MM.1S (cell line): ENCODE measurements around the gene BIRC6.

ENCODE experiments used
- DNase-seq: peaks from one replicate; pipeline ENCODE4 v3.0.0-alpha.2; 2015
- H2AFZ ChIP-seq: fragments of 300-600 bp; sonication (generic); 2 replicates; pipeline ENCODE4 v1.6.0; 2016; ENCODE audit warnings: antibody characterized with exemption, low read length
- H3F3A ChIP-seq: fragments of 300-600 bp; sonication (generic); 2 replicates; pipeline ENCODE4 v1.6.1; 2016; ENCODE audit warnings: mild to moderate bottlenecking, antibody characterized with exemption, low read length, moderate library complexity, mixed read lengths; ENCODE audit not compliant: insufficient read depth
- H3K27ac ChIP-seq: fragments of 300-600 bp; sonication (generic); 2 replicates; pipeline ENCODE4 v1.5.1; 2016; ENCODE audit warnings: mild to moderate bottlenecking, low read length
- H3K27me3 ChIP-seq: fragments of 300-600 bp; sonication (generic); replicated peaks from 2 replicates; pipeline ENCODE4 v1.6.0; 2016; ENCODE audit warnings: low read length; ENCODE audit not compliant: insufficient read depth
- H3K36me3 ChIP-seq: fragments of 300-600 bp; sonication (generic); replicated peaks from 2 replicates; pipeline ENCODE4 v1.6.1; 2016; ENCODE audit warnings: mild to moderate bottlenecking, low read length, mixed read lengths; ENCODE audit not compliant: insufficient read depth
- H3K4me1 ChIP-seq: fragments of 300-600 bp; sonication (generic); 2 replicates; pipeline ENCODE4 v1.6.1; 2016; ENCODE audit warnings: low read length, mixed read lengths
- H3K4me2 ChIP-seq: fragments of 300-600 bp; sonication (generic); 2 replicates; pipeline ENCODE4 v1.6.0; 2016; ENCODE audit warnings: low read depth, low read length
- H3K4me3 ChIP-seq: fragments of 300-600 bp; sonication (generic); 2 replicates; pipeline ENCODE4 v1.5.1; 2016; ENCODE audit warnings: low read length, mixed read lengths
- H3K79me2 ChIP-seq: fragments of 300-600 bp; sonication (generic); 2 replicates; pipeline ENCODE4 v1.6.1; 2016; ENCODE audit warnings: mixed run types, low read length, mixed read lengths
- H3K9ac ChIP-seq: fragments of 300-600 bp; sonication (generic); 2 replicates; pipeline ENCODE4 v1.6.1; 2016; ENCODE audit warnings: low read length, mixed read lengths
- H3K9me2 ChIP-seq: fragments of 300-600 bp; sonication (generic); replicated peaks from 2 replicates; pipeline ENCODE4 v1.6.1; 2016; ENCODE audit warnings: mild to moderate bottlenecking, low read length, mixed read lengths; ENCODE audit not compliant: insufficient read depth
- H3K9me3 ChIP-seq: fragments of 300-600 bp; sonication (generic); replicated peaks from 2 replicates; pipeline ENCODE4 v1.6.1; 2016; ENCODE audit warnings: mild to moderate bottlenecking, low read length, mixed read lengths; ENCODE audit not compliant: insufficient read depth
- H4K20me1 ChIP-seq: fragments of 300-600 bp; sonication (generic); 2 replicates; pipeline ENCODE4 v1.6.1; 2016; ENCODE audit warnings: mild to moderate bottlenecking, low read length, moderate library complexity, mixed read lengths; ENCODE audit not compliant: insufficient read depth
- EZH2 ChIP-seq: fragments of 300-600 bp; sonication (generic); optimal IDR thresholded peaks from 2 replicates; pipeline ENCODE3; 2017; ENCODE audit warnings: low read depth, mild to moderate bottlenecking, antibody characterized with exemption, low read length, mixed read lengths
- EZH2phosphoT487 ChIP-seq: fragments of 300-600 bp; sonication (generic); IDR thresholded peaks from 2 replicates; pipeline ENCODE4 v1.6.1; 2018; ENCODE audit warnings: antibody characterized with exemption, low read length
- TF ChIP-seq, protein P1 (sequence below): fragments of 300-600 bp; sonication (generic); IDR thresholded peaks from 2 replicates; pipeline ENCODE4 v1.5.1; 2016; ENCODE audit warnings: antibody characterized with exemption, low read length, mixed read lengths

BIRC6 gene

DNA sequence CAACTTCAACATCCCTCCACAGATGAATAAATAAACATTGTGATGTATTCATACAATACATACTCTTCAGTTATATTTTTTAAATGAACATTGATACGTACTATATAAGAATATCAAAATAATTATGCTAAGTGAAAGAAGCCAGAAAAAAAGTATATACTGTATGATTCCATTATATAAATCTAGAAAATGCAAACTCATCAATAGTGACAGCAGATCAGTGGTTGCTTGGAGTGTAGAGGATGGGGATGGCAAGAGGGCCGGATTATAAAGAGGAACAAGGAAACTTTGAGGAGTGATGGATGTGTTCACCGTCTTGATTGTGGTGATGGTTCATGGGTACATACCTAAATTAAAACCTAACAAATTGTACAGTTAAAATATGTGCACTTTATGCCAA lies 268.0 kb downstream of the BIRC6 start:
- H3K27ac ChIP-seq, result no peak overlapping the region
- peaks cover 11% of the 10 kb centered on the region for H3K79me2 ChIP-seq
- no peak overlapping the region for H3K4me2 ChIP-seq
- DNase-seq, result no peak
- H2AFZ ChIP-seq, result no peak overlapping the region
- no peak overlapping the region for H3K9ac ChIP-seq
- no peak for TF ChIP-seq EZH2phosphoT487
- TF ChIP-seq, protein P1, sequence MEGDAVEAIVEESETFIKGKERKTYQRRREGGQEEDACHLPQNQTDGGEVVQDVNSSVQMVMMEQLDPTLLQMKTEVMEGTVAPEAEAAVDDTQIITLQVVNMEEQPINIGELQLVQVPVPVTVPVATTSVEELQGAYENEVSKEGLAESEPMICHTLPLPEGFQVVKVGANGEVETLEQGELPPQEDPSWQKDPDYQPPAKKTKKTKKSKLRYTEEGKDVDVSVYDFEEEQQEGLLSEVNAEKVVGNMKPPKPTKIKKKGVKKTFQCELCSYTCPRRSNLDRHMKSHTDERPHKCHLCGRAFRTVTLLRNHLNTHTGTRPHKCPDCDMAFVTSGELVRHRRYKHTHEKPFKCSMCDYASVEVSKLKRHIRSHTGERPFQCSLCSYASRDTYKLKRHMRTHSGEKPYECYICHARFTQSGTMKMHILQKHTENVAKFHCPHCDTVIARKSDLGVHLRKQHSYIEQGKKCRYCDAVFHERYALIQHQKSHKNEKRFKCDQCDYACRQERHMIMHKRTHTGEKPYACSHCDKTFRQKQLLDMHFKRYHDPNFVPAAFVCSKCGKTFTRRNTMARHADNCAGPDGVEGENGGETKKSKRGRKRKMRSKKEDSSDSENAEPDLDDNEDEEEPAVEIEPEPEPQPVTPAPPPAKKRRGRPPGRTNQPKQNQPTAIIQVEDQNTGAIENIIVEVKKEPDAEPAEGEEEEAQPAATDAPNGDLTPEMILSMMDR, result no peak
- TF ChIP-seq EZH2, result no peak
- no peaks in the 10 kb centered on the region for H4K20me1 ChIP-seq
- H3K36me3 ChIP-seq, result no peaks in the 10 kb centered on the region
- no peaks in the 10 kb centered on the region for H3K27me3 ChIP-seq
- peaks cover 7% of the 10 kb centered on the region; the same call in 1 of the 2 replicates for H3F3A ChIP-seq
- no peak overlapping the region for H3K4me3 ChIP-seq
- H3K9me3 ChIP-seq, result no peaks in the 10 kb centered on the region
- no peaks in the 10 kb centered on the region for H3K9me2 ChIP-seq
- no peaks in the 10 kb centered on the region for H3K4me1 ChIP-seq

DNA sequence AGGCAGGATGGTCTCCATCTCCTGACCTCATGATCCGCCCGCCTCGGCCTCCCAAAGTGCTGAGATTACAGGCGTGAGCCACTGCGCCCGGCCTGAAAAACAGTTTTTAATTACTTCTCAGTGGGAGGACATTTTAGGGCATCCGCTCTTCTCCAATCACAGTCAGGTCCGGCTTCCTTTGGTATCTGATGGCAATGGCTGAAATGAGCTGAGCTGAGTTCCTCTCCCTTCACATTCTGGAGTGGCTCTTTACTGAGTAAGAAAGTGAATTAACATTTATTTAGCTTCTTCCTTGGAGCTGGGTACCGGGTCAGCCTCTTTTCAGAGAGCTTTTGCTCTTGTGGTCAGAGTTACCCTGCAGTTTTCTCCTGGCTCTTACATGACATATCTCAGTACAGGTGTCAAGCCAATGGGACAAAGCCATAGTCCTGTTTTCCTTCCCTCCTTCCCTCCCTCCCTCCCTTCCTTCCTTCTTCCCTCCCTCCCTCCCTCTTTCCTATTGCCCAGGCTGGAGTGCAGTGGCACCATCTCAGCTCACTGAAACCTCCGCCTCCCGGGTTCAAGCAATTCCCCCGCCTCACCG lies 269.9 kb downstream of the BIRC6 start:
- H3F3A ChIP-seq, result peaks cover 7% of the 10 kb centered on the region; the same call in 1 of the 2 replicates
- H2AFZ ChIP-seq, result no peak overlapping the region
- peak overlapping the region; percentile 99; the same call in 1 of the 2 replicates for H3K4me2 ChIP-seq
- TF ChIP-seq EZH2 (no peak), EZH2phosphoT487 (no peak)
- TF ChIP-seq, protein P1, result no peak
- H3K27me3 ChIP-seq, result no peaks in the 10 kb centered on the region
- H3K4me3 ChIP-seq, result no peak overlapping the region
- no peak for DNase-seq
- H3K9me2 ChIP-seq, result no peaks in the 10 kb centered on the region
- H3K79me2 ChIP-seq, result peaks cover 14% of the 10 kb centered on the region
- no peak overlapping the region for H3K27ac ChIP-seq
- H3K9me3 ChIP-seq, result no peaks in the 10 kb centered on the region
- no peak overlapping the region for H3K9ac ChIP-seq
- H3K36me3 ChIP-seq, result no peaks in the 10 kb centered on the region
- no peaks in the 10 kb centered on the region for H3K4me1 ChIP-seq
- H4K20me1 ChIP-seq, result no peaks in the 10 kb centered on the region

DNA sequence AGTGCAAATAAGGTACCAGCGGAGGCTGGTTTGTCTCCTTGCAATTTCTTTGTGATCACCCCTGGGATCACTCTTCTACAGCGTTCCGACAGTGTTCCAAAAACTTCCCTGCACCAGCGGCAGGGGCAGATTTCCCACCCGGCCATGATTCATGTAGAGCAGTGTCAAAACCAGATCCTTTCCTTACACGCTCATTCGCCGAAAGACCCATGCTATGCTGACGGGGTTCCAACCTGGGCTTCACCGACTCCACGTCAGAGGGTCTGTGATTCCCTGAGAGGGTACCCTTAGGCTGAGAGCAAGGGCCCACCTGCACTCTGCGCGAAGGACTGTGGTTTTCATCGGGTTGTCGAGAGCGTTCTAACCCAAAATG lies 270.6 kb downstream of the BIRC6 start:
- Histone ChIP-seq H2AFZ (peak overlapping the region; percentile 99), H3F3A (peaks cover 7% of the 10 kb centered on the region; the same call in 1 of the 2 replicates), H3K4me1 (no peaks in the 10 kb centered on the region), H3K79me2 (peaks cover 14% of the 10 kb centered on the region), H4K20me1 (no peaks in the 10 kb centered on the region), H3K9me2 (no peaks in the 10 kb centered on the region), H3K9ac (peak overlapping the region; percentile 42; the same call in 1 of the 2 replicates), H3K36me3 (no peaks in the 10 kb centered on the region), H3K4me3 (peak overlapping the region; percentile 94), H3K27ac (peak overlapping the region; percentile 18; the same call in 1 of the 2 replicates), H3K4me2 (peak overlapping the region; percentile 99), H3K27me3 (no peaks in the 10 kb centered on the region), H3K9me3 (no peaks in the 10 kb centered on the region)
- DNase-seq, result peak; percentile 7
- TF ChIP-seq, protein P1, result peak; percentile 9; the same call in 1 of the 2 replicates
- no peak for TF ChIP-seq EZH2
